Measurements from ENCODE around the gene SLC43A2. TPM values are rescaled to one million over a fixed set of nuclear protein-coding genes. Genes with fewer than 3 reads are reported as not detected.

SLC43A2 gene
- total and polyA plus RNA-seq, 2 donors (not counting 3 experiments of a cell fraction or from before 2014, with no cell fraction given), result 41.7 to 52.0 TPM

DNA sequence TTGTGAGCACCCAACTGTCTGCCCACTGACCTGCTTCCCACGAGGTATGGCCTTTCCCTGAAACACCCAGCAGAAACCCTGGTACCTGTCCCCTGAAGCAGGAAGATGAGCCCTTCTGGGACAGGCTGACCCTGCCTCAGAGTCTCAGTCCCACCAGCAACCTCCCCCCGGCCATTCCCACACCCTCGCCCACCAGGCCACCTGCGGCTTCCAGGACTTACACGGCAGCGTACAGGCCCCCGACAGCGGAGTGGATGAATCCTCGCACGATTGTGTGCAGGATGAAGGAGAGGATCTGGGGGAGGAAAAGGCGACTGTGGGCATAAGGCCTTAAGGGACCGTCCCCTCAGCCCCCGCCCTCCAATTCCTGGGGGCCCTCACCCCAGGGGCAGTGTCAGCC is 50.6 kb downstream of the SLC43A2 start:
- Histone ChIP-seq H3K4me2 (ENCODE audit: insufficient read depth, low read length) (no peak overlapping the region), H2AFZ (ENCODE audit: low read depth, low read length) (no peak overlapping the region), H3K9me1 (replicated peaks; ENCODE audit: control insufficient read depth, extremely low read depth, insufficient read depth, low read length) (no peaks in the 10 kb centered on the region), H3K9ac (replicated peaks; ENCODE audit: extremely low read depth, insufficient read depth, low read length) (no peak overlapping the region), H3K4me1 (ENCODE audit: control insufficient read depth, extremely low read depth, insufficient read depth, low read length) (peaks cover 21% of the 10 kb centered on the region), H3K27me3 (ENCODE audit: control insufficient read depth in 2 of 2, insufficient read depth in 2 of 2, low read length in 2 of 2) (no peaks in the 10 kb centered on the region), H3K4me3 (replicated peaks in 1 of 3; ENCODE audit: insufficient read depth in 1 of 3, low read depth in 1 of 3, low read length in 3 of 3) (no peak overlapping the region), H3K27ac (ENCODE audit: insufficient read depth, low read depth, low read length) (no peak overlapping the region), H3K9me3 (replicated peaks; ENCODE audit: control insufficient read depth, insufficient read depth, low read length) (no peaks in the 10 kb centered on the region), H3K79me2 (ENCODE audit: control insufficient read depth, insufficient read depth, low read length) (no peaks in the 10 kb centered on the region), H3K36me3 (ENCODE audit: control insufficient read depth in 2 of 2, extremely low read depth in 1 of 2, insufficient read depth in 2 of 2, low read length in 2 of 2) (no peaks in the 10 kb centered on the region), H4K20me1 (replicated peaks; ENCODE audit: control insufficient read depth, extremely low read depth, insufficient read depth, low read length) (no peaks in the 10 kb centered on the region)
- dilution Hi-C loops (cut with MboI; ENCODE audit: extremely low pct_ligation_motif_present, low sequenced_read_pairs) (no loop called here), intact Hi-C loops (cut with micrococcal nuclease) (no loop called here)
- no TSS peak for BruUV-seq (replicated peaks)
- CTCF ChIA-PET, result interaction anchor here (1.5 to 10.7 kb wide), 3 partner anchors 39 to 71 kb away, joined by 7 to 459 read pairs (median 100); partner anchors contain the start of gene SLC43A2
- POLR2A ChIA-PET, result interaction anchor here (1.4 kb wide), 1 partner anchor 71 kb away, joined by 3 read pairs; the partner anchor contains the start of gene RILP
- DNase-seq (ENCODE audit: low read depth, low spot score) (no peak), FAIRE-seq (no peak)
- no peak for TF ChIP-seq MAX (IDR thresholded peaks at IDR 0.05; ENCODE audit: insufficient read depth, insufficient read length)
- TF ChIP-seq POLR2A (IDR thresholded peaks at IDR 0.05; ENCODE audit: low read depth, low read length), result no peak
- TF ChIP-seq, protein P1, sequence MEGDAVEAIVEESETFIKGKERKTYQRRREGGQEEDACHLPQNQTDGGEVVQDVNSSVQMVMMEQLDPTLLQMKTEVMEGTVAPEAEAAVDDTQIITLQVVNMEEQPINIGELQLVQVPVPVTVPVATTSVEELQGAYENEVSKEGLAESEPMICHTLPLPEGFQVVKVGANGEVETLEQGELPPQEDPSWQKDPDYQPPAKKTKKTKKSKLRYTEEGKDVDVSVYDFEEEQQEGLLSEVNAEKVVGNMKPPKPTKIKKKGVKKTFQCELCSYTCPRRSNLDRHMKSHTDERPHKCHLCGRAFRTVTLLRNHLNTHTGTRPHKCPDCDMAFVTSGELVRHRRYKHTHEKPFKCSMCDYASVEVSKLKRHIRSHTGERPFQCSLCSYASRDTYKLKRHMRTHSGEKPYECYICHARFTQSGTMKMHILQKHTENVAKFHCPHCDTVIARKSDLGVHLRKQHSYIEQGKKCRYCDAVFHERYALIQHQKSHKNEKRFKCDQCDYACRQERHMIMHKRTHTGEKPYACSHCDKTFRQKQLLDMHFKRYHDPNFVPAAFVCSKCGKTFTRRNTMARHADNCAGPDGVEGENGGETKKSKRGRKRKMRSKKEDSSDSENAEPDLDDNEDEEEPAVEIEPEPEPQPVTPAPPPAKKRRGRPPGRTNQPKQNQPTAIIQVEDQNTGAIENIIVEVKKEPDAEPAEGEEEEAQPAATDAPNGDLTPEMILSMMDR (IDR thresholded peaks at IDR 0.05; ENCODE audit: extremely low read depth in 1 of 2, insufficient read depth in 1 of 2, low read depth in 1 of 2, low read length in 2 of 2), result no peak
- TF ChIP-seq EZH2 (IDR thresholded peaks at IDR 0.05; ENCODE audit: borderline replicate concordance, low read depth, low read length, severe bottlenecking), result no peak
- TF ChIP-seq FOS (IDR thresholded peaks at IDR 0.05; ENCODE audit: borderline replicate concordance, insufficient read depth, low read length), result no peak
- no peak for TF ChIP-seq GATA2 (IDR thresholded peaks at IDR 0.05; ENCODE audit: insufficient read depth, insufficient read length, low read depth, low read length)
- no peak for TF ChIP-seq POLR2AphosphoS5 (IDR thresholded peaks at IDR 0.05; ENCODE audit: insufficient read depth, low read depth, low read length)
- TF ChIP-seq MYC (IDR thresholded peaks at IDR 0.05; ENCODE audit: low read depth, low read length), result no peak
- TF ChIP-seq JUN (IDR thresholded peaks at IDR 0.05; ENCODE audit: borderline replicate concordance, insufficient read depth, insufficient read length, low read depth), result no peak

Measured in endothelial cell of umbilical vein (primary cell).